HUES48 (cell line): ENCODE measurements around the gene USP35.

Source experiments
- H3K27ac ChIP-seq: one replicate; pipeline ENCODE4 v1.7.0; 2013; ENCODE audit warnings: low read depth, low read length, inconsistent platforms
- H3K27me3 ChIP-seq: 2 replicates; pipeline ENCODE4 v1.6.1; 2013; ENCODE audit warnings: mild to moderate bottlenecking, low read length; ENCODE audit not compliant: control insufficient read depth, insufficient read depth
- H3K36me3 ChIP-seq: 2 replicates; pipeline ENCODE4 v1.6.1; 2013; ENCODE audit warnings: low read length; ENCODE audit not compliant: control insufficient read depth, insufficient read depth
- H3K4me1 ChIP-seq: 2 replicates; pipeline ENCODE4 v1.6.1; 2013; ENCODE audit warnings: mild to moderate bottlenecking, low read length; ENCODE audit not compliant: control insufficient read depth, insufficient read depth
- H3K4me3 ChIP-seq: 2 replicates; pipeline ENCODE4 v1.5.1; 2013; ENCODE audit warnings: mild to moderate bottlenecking, low read depth, low read length
- H3K9ac ChIP-seq: 2 replicates; pipeline ENCODE4 v1.6.1; 2013; ENCODE audit warnings: mild to moderate bottlenecking, low read depth, low read length, moderate library complexity
- H3K9me3 ChIP-seq: 2 replicates; pipeline ENCODE4 v1.6.1; 2013; ENCODE audit warnings: low read length; ENCODE audit not compliant: control insufficient read depth, insufficient read depth

The USP35 gene

GRCh38 chr11:78209478-78209877 lies 20.8 kb downstream of the USP35 start:
- Histone ChIP-seq H3K4me3 (no peak overlapping the region), H3K9me3 (no peaks in the 10 kb centered on the region), H3K27me3 (no peaks in the 10 kb centered on the region), H3K4me1 (no peaks in the 10 kb centered on the region), H3K36me3 (peaks cover 10% of the 10 kb centered on the region), H3K27ac (no peak overlapping the region), H3K9ac (no peak overlapping the region)

- no peak overlapping the region for H3K4me3 ChIP-seq
- no peak overlapping the region for H3K27ac ChIP-seq
- H3K9ac ChIP-seq: no peak overlapping the region
- no peaks in the 10 kb centered on the region for H3K4me1 ChIP-seq
- H3K36me3 ChIP-seq: peaks cover 17% of the 10 kb centered on the region
- no peaks in the 10 kb centered on the region for H3K9me3 ChIP-seq
- H3K27me3 ChIP-seq: no peaks in the 10 kb centered on the region
These were observed 21.4 kb downstream of the USP35 start for GRCh38 chr11:78210000-78210608.

DNA sequence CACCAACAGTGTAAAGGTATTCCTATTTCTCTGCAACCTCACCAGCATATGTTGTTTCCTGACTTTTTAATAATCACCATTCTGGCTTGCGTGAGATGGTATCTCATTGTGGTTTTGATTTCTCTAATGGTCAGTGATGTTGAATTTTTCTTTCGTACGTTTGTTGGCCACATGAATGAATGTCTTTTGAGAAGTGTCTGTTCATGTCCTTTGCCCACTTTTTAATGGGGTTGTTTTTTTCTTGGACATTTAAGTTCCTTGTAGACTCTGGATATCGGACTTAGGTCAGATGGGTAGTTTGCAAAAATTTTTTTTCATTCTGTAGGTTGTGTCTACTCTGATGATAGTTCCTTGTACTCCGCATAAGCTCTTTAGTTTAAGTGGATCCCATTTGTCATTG lies 22.8 kb downstream of the USP35 start:
- Histone ChIP-seq H3K4me3 (no peak overlapping the region), H3K27me3 (no peaks in the 10 kb centered on the region), H3K36me3 (peaks cover 18% of the 10 kb centered on the region), H3K27ac (no peak overlapping the region), H3K9ac (no peak overlapping the region), H3K4me1 (no peaks in the 10 kb centered on the region), H3K9me3 (no peaks in the 10 kb centered on the region)

DNA sequence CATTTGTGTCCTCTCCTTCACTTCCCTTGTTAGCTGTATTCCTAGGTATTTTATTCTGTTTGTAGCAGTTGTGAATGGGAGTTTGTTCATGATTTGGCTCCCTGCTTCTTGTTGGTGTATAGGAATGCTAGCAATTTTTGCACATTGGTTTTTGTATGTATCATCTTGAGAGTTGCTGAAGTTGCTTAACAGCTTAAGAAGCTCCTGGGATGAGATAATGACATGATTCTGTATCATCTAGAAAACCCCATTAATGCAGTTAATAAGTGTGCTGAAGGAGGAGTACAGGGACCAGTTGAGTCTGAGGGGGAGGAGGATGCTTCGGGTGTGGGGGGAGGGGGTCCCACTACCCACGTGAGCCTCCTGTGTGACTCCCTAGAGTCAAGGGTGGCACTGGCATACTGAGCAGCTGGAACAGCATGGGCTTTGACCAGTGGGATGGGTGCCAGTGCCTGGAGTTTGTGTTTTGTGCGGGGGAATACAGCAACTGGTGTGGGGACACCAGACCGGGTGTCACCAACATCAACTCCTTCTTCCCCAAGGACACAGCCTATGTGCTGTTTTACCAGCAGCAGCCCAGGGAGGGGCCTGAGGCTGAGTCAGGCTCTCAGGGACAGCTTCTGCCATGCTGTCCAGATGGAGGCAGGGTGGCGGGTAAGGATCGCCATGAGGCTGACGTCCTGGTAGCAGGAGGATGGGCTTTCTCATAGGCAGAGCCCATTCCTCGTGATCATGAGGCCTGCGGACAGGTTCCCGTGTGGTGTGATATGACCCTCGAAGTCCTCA lies 24.1 kb downstream of the USP35 start:
- H3K27ac ChIP-seq: no peak overlapping the region
- H3K9me3 ChIP-seq: no peaks in the 10 kb centered on the region
- H3K9ac ChIP-seq: no peak overlapping the region
- H3K4me3 ChIP-seq: no peak overlapping the region
- H3K4me1 ChIP-seq: no peaks in the 10 kb centered on the region
- peaks cover 18% of the 10 kb centered on the region for H3K36me3 ChIP-seq
- H3K27me3 ChIP-seq: no peaks in the 10 kb centered on the region

DNA sequence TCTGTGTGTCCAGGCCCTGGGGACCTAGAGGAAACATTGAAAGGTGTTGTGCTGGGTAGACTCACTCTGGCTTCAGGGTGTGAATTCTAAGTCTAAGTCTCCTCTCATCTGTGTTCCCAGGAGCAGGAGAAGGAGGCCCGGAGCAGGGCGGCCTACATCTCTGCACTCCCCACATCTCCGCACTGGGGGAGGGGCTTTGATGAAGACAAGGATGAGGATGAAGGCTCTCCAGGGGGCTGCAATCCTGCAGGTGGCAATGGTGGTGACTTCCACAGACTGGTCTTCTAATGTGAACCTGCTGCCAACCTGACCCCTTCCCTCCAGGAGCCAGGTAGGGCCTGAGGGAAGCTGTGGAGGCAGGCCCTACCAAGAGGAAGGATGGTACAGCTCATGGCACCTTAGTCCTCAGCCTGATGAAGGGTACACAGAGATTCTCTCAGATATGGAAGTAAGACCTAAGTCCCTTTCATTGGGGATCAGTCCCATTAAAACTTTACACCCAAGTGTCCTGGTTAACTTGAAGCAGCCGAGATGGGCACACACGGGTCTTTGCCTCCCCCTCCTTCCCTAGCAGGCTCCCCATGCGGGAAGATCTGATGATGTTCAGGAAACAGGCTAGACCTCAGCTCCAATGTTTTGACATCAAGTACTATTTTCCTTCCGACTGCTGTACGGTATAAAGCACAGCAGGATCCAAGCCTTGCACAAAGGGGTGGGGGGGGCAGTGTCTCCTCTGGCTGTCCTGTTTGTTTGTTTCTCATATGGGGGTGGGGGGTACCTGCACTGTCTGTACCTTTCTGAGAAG lies 25.0 kb downstream of the USP35 start:
- H3K4me3 ChIP-seq: no peak overlapping the region
- peaks cover 18% of the 10 kb centered on the region for H3K36me3 ChIP-seq
- H3K27ac ChIP-seq: no peak overlapping the region
- no peaks in the 10 kb centered on the region for H3K27me3 ChIP-seq
- H3K4me1 ChIP-seq: no peaks in the 10 kb centered on the region
- H3K9me3 ChIP-seq: no peaks in the 10 kb centered on the region
- H3K9ac ChIP-seq: no peak overlapping the region

DNA sequence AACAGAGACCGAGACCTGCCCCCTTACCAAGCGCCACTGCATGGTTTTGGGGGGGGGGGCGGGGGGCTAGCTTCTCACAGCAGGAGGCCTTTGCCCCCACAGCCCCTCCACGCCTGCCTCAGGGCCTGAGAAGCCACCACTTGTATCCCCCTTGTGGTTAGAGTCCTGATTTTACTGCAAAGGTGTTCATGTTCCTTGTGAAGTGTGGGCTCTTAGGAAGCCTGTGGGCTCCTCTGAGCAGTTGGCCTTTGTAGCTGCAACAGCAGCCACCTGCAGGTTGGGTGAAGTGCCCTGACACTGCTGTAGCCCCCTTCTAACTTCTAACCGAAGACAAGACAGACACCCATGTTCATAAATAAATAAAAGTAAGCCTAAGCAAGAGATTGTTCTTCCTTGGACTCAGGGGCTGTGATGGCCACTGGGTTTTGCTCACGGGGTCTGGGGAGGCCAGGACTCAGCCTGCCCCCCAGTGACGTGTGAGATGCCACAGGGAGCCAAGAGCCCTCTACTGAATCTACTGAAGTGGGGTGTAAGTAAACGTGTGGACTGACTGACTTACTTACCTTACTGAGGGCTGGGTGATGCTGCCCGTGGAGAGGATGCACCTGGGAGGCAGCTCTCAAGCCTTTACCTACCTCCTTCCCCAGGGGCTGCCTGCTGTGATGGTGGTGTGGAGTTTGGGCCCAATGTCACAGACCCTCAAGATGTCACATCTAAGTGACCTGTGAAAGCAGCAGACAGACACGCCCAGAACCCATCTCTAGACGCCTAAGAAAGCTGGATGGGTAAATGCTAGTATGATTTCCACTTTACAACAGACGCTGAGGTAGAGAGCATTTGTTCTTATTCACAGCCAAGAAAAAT lies 25.8 kb downstream of the USP35 start:
- Histone ChIP-seq H3K9me3 (no peaks in the 10 kb centered on the region), H3K9ac (no peak overlapping the region), H3K36me3 (peaks cover 18% of the 10 kb centered on the region), H3K27ac (no peak overlapping the region), H3K4me3 (no peak overlapping the region), H3K4me1 (no peaks in the 10 kb centered on the region), H3K27me3 (no peaks in the 10 kb centered on the region)

GRCh38 chr11:78216021-78216420 lies 27.3 kb downstream of the USP35 start:
- peaks cover 11% of the 10 kb centered on the region for H3K36me3 ChIP-seq

DNA sequence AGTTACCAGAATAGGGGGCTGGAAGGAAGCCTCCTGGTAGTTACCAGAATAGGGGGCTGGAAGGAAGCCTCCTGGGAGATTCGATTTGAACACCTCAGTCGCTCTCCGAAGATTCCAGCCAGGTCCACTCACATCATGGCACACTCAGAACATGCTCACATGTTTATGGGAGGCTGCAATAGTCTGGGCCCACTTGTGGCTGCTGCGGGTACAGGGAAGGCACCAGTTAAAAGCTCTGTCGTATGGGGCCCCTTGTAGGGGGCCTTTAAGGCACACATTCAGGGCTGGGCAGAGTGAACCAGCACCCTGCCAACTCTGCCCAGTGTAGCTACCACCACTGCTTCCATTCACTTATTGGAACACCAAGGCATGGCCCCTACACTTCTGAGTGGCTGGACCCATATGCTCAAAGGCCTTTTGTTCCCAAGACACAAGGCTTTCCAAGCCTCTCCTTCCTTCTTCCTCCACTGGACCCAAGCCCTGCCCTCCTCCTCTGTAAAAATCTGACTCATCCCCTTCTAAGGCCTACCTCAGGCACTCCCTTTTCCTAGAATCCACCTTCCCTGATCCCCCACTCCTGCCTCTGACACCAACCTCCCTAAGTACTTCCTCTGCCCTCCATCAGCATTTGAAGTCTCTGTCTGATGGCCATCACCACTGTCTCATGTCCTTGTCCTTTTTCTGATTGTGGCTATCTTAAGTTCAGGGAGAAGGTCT lies 28.0 kb downstream of the USP35 start:
- no peaks in the 10 kb centered on the region for H3K27me3 ChIP-seq
- peaks cover 18% of the 10 kb centered on the region for H3K36me3 ChIP-seq
- no peak overlapping the region for H3K9ac ChIP-seq
- no peaks in the 10 kb centered on the region for H3K9me3 ChIP-seq
- no peaks in the 10 kb centered on the region for H3K4me1 ChIP-seq
- no peak overlapping the region for H3K4me3 ChIP-seq
- H3K27ac ChIP-seq: no peak overlapping the region

More at GRCh38 chr11:78216021-78216420, 27.3 kb downstream of the USP35 start:
- Histone ChIP-seq H3K27me3 (no peaks in the 10 kb centered on the region), H3K4me3 (no peak overlapping the region), H3K9ac (no peak overlapping the region), H3K27ac (no peak overlapping the region), H3K4me1 (no peaks in the 10 kb centered on the region), H3K9me3 (no peaks in the 10 kb centered on the region)

GRCh38 chr11:78217650-78218541 lies 29.2 kb downstream of the USP35 start:
- no peaks in the 10 kb centered on the region for H3K27me3 ChIP-seq
- H3K9me3 ChIP-seq: no peaks in the 10 kb centered on the region
- peaks cover 22% of the 10 kb centered on the region for H3K36me3 ChIP-seq
- no peak overlapping the region for H3K9ac ChIP-seq
- no peak overlapping the region for H3K4me3 ChIP-seq
- no peaks in the 10 kb centered on the region for H3K4me1 ChIP-seq
- H3K27ac ChIP-seq: no peak overlapping the region
